Measurements from ENCODE around the gene HIRIP3. TPM values are rescaled to one million over a fixed set of nuclear protein-coding genes. Genes with fewer than 3 reads are reported as not detected.

Gene HIRIP3
- total and polyA plus RNA-seq, 2 of the 13 experiments (the other 11 are each of a cell fraction or from before 2014, with no cell fraction given), result 12.6 to 17.2 TPM

DNA sequence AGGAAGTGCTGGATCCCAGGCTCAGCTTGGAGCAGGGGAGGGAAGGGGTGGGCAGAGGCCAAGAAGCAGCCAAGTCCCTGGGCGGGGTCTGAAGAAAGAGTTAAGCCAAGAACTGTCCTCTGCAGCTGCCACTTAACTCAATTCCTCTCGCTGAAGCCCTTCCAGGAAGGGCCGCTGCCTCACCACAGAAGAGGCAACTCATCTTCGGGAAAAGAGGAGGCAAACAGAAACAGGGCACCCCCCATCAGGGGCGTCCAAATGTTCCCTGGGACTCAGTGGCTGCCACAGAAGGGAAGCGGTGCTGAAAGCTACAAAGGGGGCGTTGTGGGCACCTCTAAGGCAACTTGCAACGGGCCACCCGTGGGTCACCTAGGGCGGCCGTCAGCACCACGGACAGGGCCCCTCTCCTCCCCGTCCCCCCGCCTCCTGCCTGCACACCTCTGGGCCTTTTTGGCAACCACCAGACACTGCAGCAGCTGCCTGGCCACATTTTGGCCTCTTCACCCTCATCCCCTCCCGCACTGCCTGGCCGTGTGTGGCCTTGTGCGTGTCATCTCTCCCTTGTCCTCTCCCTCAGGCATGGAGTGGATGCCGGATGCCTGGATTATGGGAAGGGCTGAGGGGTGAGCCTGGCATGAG is 33.1 kb upstream of the HIRIP3 start (continued):
- TF ChIP-seq, protein P1, sequence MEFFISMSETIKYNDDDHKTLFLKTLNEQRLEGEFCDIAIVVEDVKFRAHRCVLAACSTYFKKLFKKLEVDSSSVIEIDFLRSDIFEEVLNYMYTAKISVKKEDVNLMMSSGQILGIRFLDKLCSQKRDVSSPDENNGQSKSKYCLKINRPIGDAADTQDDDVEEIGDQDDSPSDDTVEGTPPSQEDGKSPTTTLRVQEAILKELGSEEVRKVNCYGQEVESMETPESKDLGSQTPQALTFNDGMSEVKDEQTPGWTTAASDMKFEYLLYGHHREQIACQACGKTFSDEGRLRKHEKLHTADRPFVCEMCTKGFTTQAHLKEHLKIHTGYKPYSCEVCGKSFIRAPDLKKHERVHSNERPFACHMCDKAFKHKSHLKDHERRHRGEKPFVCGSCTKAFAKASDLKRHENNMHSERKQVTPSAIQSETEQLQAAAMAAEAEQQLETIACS (CRISPR knock-in tag; IDR thresholded peaks at IDR 0.05), result no peak
- TF ChIP-seq SIN3B (IDR thresholded peaks at IDR 0.05; ENCODE audit: low read length), result no peak
- TF ChIP-seq, protein P2, sequence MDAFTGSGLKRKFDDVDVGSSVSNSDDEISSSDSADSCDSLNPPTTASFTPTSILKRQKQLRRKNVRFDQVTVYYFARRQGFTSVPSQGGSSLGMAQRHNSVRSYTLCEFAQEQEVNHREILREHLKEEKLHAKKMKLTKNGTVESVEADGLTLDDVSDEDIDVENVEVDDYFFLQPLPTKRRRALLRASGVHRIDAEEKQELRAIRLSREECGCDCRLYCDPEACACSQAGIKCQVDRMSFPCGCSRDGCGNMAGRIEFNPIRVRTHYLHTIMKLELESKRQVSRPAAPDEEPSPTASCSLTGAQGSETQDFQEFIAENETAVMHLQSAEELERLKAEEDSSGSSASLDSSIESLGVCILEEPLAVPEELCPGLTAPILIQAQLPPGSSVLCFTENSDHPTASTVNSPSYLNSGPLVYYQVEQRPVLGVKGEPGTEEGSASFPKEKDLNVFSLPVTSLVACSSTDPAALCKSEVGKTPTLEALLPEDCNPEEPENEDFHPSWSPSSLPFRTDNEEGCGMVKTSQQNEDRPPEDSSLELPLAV (CRISPR knock-in tag; conservative IDR thresholded peaks at IDR 0.05; ENCODE audit: low read depth), result no peak
- TF ChIP-seq, protein P3, sequence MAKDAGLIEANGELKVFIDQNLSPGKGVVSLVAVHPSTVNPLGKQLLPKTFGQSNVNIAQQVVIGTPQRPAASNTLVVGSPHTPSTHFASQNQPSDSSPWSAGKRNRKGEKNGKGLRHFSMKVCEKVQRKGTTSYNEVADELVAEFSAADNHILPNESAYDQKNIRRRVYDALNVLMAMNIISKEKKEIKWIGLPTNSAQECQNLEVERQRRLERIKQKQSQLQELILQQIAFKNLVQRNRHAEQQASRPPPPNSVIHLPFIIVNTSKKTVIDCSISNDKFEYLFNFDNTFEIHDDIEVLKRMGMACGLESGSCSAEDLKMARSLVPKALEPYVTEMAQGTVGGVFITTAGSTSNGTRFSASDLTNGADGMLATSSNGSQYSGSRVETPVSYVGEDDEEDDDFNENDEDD (CRISPR knock-in tag; IDR thresholded peaks at IDR 0.05; ENCODE audit: borderline replicate concordance), result no peak
- no peak for TF ChIP-seq ZNF367 (CRISPR knock-in tag; IDR thresholded peaks at IDR 0.05; ENCODE audit: borderline replicate concordance)
- TF ChIP-seq NFKB2 (CRISPR knock-in tag; IDR thresholded peaks at IDR 0.05; ENCODE audit: borderline replicate concordance), result peak; percentile 64; the same call in 1 of the 2 replicates
- TF ChIP-seq ZNF383 (CRISPR knock-in tag; IDR thresholded peaks at IDR 0.05; ENCODE audit: borderline replicate concordance), result no peak
- TF ChIP-seq TBX3 (IDR thresholded peaks at IDR 0.05; ENCODE audit: borderline replicate concordance), result no peak
- TF ChIP-seq, protein P4, sequence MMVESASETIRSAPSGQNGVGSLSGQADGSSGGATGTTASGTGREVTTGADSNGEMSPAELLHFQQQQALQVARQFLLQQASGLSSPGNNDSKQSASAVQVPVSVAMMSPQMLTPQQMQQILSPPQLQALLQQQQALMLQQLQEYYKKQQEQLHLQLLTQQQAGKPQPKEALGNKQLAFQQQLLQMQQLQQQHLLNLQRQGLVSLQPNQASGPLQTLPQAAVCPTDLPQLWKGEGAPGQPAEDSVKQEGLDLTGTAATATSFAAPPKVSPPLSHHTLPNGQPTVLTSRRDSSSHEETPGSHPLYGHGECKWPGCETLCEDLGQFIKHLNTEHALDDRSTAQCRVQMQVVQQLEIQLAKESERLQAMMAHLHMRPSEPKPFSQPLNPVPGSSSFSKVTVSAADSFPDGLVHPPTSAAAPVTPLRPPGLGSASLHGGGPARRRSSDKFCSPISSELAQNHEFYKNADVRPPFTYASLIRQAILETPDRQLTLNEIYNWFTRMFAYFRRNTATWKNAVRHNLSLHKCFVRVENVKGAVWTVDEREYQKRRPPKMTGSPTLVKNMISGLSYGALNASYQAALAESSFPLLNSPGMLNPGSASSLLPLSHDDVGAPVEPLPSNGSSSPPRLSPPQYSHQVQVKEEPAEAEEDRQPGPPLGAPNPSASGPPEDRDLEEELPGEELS (CRISPR knock-in tag; IDR thresholded peaks at IDR 0.05), result no peak
- TF ChIP-seq, protein P5, sequence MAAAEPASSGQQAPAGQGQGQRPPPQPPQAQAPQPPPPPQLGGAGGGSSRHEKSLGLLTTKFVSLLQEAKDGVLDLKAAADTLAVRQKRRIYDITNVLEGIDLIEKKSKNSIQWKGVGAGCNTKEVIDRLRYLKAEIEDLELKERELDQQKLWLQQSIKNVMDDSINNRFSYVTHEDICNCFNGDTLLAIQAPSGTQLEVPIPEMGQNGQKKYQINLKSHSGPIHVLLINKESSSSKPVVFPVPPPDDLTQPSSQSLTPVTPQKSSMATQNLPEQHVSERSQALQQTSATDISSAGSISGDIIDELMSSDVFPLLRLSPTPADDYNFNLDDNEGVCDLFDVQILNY (CRISPR knock-in tag; conservative IDR thresholded peaks at IDR 0.05), result no peak
- 0 out of 2 replicates have a peak, but pooled peaks have one; percentile 19 for TF ChIP-seq ZNF75D (CRISPR knock-in tag; IDR thresholded peaks at IDR 0.05; ENCODE audit: borderline replicate concordance)
- TF ChIP-seq EHMT2 (IDR thresholded peaks at IDR 0.05; ENCODE audit: borderline replicate concordance, low read depth, low read length), result peak; percentile 81; the same call in 1 of the 2 replicates
- no peak for TF ChIP-seq MED1 (CRISPR knock-in tag; IDR thresholded peaks at IDR 0.05)
- no peak for TF ChIP-seq ZNF557 (CRISPR knock-in tag; IDR thresholded peaks at IDR 0.05)
- no peak for TF ChIP-seq TBP (CRISPR knock-in tag; IDR thresholded peaks at IDR 0.05)
- no peak for TF ChIP-seq ZNF572 (CRISPR knock-in tag; IDR thresholded peaks at IDR 0.05)
- TF ChIP-seq, protein P6, sequence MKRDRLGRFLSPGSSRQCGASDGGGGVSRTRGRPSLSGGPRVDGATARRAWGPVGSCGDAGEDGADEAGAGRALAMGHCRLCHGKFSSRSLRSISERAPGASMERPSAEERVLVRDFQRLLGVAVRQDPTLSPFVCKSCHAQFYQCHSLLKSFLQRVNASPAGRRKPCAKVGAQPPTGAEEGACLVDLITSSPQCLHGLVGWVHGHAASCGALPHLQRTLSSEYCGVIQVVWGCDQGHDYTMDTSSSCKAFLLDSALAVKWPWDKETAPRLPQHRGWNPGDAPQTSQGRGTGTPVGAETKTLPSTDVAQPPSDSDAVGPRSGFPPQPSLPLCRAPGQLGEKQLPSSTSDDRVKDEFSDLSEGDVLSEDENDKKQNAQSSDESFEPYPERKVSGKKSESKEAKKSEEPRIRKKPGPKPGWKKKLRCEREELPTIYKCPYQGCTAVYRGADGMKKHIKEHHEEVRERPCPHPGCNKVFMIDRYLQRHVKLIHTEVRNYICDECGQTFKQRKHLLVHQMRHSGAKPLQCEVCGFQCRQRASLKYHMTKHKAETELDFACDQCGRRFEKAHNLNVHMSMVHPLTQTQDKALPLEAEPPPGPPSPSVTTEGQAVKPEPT (CRISPR knock-in tag; IDR thresholded peaks at IDR 0.05; ENCODE audit: low read depth), result no peak
- TF ChIP-seq, protein P7, sequence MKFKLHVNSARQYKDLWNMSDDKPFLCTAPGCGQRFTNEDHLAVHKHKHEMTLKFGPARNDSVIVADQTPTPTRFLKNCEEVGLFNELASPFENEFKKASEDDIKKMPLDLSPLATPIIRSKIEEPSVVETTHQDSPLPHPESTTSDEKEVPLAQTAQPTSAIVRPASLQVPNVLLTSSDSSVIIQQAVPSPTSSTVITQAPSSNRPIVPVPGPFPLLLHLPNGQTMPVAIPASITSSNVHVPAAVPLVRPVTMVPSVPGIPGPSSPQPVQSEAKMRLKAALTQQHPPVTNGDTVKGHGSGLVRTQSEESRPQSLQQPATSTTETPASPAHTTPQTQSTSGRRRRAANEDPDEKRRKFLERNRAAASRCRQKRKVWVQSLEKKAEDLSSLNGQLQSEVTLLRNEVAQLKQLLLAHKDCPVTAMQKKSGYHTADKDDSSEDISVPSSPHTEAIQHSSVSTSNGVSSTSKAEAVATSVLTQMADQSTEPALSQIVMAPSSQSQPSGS (CRISPR knock-in tag; IDR thresholded peaks at IDR 0.05), result no peak
- 0 out of 2 replicates have a peak, but pooled peaks have one; percentile 49 for TF ChIP-seq HES4 (CRISPR knock-in tag; IDR thresholded peaks at IDR 0.05; ENCODE audit: borderline replicate concordance)

Measured in HepG2 (cell line).